Ishikawa (cell line): ENCODE results near the gene GDPD4.

ENCODE experiments used
- CEBPB ChIP-seq: IDR thresholded peaks from 2 replicates; pipeline ENCODE4 v1.6.1; 2012
- CREB1 ChIP-seq: IDR thresholded peaks from 2 replicates; pipeline ENCODE4 v1.6.1; 2012; ENCODE audit warnings: low read depth
- EGR1 ChIP-seq: IDR thresholded peaks from 2 replicates; pipeline ENCODE4 v1.6.1; 2012
- EP300 ChIP-seq: IDR thresholded peaks from 2 replicates; pipeline ENCODE4 v1.6.1; 2012; ENCODE audit warnings: borderline replicate concordance
- FOXM1 ChIP-seq: IDR thresholded peaks from 2 replicates; pipeline ENCODE4 v1.6.1; 2012; ENCODE audit warnings: low read depth, borderline replicate concordance
- NFIC ChIP-seq: IDR thresholded peaks from 2 replicates; pipeline ENCODE4 v1.6.1; 2012
- RAD21 ChIP-seq: IDR thresholded peaks from 2 replicates; pipeline ENCODE4 v1.6.1; 2012; ENCODE audit warnings: low read depth
- TAF1 ChIP-seq: IDR thresholded peaks from 2 replicates; pipeline ENCODE4 v1.6.1; 2012; ENCODE audit warnings: low read depth, mild to moderate bottlenecking
- TCF12 ChIP-seq: IDR thresholded peaks from 2 replicates; pipeline ENCODE4 v1.6.1; 2012; ENCODE audit warnings: low read depth
- TEAD4 ChIP-seq: IDR thresholded peaks from 2 replicates; pipeline ENCODE4 v1.6.1; 2012
- YY1 ChIP-seq: IDR thresholded peaks from 2 replicates; pipeline ENCODE4 v1.6.1; 2012; ENCODE audit warnings: low read depth
- ZBTB7A ChIP-seq: IDR thresholded peaks from 2 replicates; pipeline ENCODE4 v1.6.1; 2012; ENCODE audit warnings: low read depth
- TF ChIP-seq, protein P1 (sequence below): IDR thresholded peaks from 2 replicates; pipeline ENCODE4 v1.6.1; 2012
- TF ChIP-seq, protein P2 (sequence below): IDR thresholded peaks from 2 replicates; pipeline ENCODE4 v1.6.1; 2012; ENCODE audit warnings: low read depth, mild to moderate bottlenecking
- TF ChIP-seq, protein P3 (sequence below): IDR thresholded peaks from 2 replicates; pipeline ENCODE4 v1.6.1; 2012

The GDPD4 gene

DNA sequence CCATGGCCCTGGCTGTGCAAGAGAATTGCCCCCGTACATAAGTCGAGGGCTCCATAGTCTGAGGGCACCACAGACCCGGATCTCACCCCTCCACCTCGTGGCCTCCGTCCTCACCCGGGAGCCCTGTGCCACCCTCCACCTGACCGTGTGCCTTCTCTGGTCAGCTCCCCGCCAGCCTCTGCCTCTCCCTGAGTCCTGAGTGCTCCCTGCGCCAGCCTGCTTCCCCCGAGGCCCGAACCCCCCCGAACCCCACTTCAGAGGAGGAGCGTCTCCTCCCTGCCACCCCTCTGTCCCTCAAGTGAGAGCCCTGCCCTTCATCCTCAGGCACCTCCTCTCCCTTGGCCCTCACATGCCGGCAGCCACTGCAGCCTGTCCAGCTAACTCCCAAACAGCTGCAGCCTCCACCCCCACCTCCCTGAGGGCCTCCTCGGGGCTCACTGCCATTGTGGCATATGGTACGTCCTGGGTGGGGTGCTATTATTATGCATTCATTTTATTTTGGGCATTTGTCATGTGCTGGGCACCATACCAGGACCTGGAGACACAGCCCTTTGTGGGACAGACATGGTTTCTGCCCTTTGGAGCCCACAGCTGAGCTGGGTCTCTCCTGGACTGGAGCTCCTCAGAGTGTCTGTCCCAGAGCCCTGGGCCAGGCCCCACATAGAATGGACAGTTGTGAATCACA, 106.3 kb downstream of the GDPD4 start:
- no peak for TF ChIP-seq TCF12
- TF ChIP-seq CREB1: no peak
- TF ChIP-seq TAF1: no peak
- TF ChIP-seq, protein P1, sequence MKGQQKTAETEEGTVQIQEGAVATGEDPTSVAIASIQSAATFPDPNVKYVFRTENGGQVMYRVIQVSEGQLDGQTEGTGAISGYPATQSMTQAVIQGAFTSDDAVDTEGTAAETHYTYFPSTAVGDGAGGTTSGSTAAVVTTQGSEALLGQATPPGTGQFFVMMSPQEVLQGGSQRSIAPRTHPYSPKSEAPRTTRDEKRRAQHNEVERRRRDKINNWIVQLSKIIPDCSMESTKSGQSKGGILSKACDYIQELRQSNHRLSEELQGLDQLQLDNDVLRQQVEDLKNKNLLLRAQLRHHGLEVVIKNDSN: no peak
- no peak for TF ChIP-seq ZBTB7A
- TF ChIP-seq NFIC: no peak
- TF ChIP-seq, protein P2, sequence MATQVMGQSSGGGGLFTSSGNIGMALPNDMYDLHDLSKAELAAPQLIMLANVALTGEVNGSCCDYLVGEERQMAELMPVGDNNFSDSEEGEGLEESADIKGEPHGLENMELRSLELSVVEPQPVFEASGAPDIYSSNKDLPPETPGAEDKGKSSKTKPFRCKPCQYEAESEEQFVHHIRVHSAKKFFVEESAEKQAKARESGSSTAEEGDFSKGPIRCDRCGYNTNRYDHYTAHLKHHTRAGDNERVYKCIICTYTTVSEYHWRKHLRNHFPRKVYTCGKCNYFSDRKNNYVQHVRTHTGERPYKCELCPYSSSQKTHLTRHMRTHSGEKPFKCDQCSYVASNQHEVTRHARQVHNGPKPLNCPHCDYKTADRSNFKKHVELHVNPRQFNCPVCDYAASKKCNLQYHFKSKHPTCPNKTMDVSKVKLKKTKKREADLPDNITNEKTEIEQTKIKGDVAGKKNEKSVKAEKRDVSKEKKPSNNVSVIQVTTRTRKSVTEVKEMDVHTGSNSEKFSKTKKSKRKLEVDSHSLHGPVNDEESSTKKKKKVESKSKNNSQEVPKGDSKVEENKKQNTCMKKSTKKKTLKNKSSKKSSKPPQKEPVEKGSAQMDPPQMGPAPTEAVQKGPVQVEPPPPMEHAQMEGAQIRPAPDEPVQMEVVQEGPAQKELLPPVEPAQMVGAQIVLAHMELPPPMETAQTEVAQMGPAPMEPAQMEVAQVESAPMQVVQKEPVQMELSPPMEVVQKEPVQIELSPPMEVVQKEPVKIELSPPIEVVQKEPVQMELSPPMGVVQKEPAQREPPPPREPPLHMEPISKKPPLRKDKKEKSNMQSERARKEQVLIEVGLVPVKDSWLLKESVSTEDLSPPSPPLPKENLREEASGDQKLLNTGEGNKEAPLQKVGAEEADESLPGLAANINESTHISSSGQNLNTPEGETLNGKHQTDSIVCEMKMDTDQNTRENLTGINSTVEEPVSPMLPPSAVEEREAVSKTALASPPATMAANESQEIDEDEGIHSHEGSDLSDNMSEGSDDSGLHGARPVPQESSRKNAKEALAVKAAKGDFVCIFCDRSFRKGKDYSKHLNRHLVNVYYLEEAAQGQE: no peak

DNA sequence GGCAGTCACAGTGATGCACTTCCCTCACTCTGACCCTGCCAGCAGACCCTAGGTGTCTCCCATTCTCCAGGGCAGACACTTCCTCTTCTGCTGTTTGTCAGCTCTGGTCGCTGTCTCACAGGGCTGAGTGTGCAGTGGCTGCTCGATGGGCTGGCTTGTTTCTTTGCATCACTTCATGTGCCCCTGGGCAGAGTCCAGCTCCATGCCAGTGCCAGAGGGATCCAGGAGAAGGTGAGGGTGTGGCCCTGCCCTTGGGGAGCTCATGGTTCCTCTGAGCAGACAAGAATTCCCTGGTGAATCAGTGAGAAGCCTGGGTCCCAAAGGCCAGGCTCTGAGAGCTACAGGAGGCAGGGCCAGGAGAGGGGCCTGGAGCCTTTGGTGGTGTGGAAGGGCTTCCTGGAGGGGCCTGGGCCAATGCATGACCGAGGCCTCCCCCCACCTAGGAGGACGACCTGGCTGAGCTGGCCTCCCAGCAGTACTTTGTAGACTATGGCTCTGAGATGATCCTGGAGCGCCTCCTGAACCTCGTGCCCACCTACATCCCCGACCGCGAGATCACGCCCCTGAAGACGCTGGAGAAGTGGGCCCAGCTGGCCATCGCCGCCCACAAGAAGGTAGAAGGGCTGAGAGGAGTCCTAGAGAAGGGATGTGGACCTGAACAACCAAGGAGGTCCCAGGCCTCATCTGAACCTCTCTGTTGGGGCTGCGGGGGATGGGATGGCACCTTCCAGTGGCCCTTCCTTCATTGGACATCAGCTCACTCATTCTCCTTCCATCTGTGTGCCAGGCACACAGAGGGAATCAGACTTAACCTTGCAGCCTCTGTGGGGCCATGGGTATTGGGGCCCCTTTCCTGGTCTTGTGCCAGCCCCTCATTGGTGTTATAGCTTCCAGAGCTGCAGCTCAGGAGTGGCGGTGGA, 107.3 kb downstream of the GDPD4 start:
- TF ChIP-seq, protein P3, sequence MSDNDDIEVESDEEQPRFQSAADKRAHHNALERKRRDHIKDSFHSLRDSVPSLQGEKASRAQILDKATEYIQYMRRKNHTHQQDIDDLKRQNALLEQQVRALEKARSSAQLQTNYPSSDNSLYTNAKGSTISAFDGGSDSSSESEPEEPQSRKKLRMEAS: no peak
- no peak for TF ChIP-seq ZBTB7A
- no peak for TF ChIP-seq NFIC
- TF ChIP-seq, protein P1: no peak
- TF ChIP-seq EGR1: no peak
- TF ChIP-seq EP300: no peak
- no peak for TF ChIP-seq TAF1
- TF ChIP-seq TEAD4: no peak
- TF ChIP-seq FOXM1: no peak
- TF ChIP-seq CREB1: no peak
- no peak for TF ChIP-seq RAD21
- TF ChIP-seq CEBPB: no peak
- TF ChIP-seq YY1: no peak
- TF ChIP-seq, protein P2: no peak
- no peak for TF ChIP-seq TCF12

DNA sequence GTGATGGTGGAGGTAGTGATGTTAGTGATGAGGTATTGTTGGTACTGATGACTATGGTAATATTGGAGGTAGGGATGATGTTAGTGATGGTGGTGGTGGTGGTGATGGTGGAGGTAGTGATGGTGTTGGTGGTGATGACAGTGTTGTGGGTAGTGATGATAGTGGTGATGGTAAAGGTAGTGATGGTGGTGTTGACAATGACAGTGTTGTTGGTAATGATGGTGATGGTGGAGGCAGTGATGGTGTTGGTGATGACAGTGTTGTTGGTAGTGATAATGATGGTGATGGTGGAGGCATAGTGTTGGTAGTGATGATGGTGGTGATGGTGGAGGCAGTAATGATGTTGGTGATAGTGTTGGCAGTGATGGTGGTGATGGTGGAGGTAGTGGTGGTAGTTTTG, 108.3 kb downstream of the GDPD4 start:
- TF ChIP-seq FOXM1 (no peak), CREB1 (no peak), ZBTB7A (no peak), YY1 (no peak), TEAD4 (no peak), RAD21 (no peak)
- TF ChIP-seq, protein P2: no peak
- TF ChIP-seq, protein P3: no peak
- TF ChIP-seq, protein P1: no peak
